ENCODE data around the gene VPS26A.

VPS26A gene

DNA sequence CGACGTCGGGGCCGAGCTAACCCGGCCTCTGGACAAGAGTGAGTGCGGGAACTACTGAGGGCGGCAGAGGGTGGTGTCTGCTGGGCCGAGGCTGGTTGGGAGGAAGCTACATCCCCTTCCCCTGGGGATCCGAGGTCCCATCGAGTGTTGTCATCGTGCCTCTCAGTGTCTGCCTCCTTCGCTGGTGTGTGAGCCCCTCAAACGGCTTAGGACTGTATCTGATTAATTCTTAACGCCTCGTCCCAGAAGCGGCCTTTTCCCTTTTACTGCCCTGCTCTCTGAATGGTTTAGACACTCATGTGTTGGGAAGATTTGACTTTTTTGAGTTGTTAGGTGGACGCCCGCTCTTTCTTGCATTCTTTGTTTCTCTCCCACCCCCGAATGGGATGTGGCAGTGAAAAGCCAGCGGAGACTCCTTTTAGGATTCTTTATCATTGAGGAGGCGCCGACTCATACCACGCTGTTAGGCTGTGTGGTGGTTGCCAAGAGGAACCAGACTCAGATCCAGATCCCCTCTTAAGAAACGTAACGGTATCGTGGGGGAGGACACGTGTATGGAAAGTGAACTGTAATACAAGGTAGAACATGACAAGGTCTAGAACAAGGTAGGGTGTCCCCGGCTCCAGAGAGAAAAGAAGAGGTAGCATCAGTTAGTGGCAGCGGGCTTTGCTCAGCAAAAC lies 56.7 kb downstream of the VPS26A start:
- H3K79me2 ChIP-seq (ENCODE audit: insufficient read depth, low read length), result peaks cover 43% of the 10 kb centered on the region
- H3K9me2 ChIP-seq (ENCODE audit: low read depth, low read length), result no peaks in the 10 kb centered on the region
- peak overlapping the region; percentile 82 for H3K4me2 ChIP-seq (ENCODE audit: low read length)
- peaks cover 20% of the 10 kb centered on the region for H3K4me1 ChIP-seq (ENCODE audit: insufficient read depth, low read length, severe bottlenecking)
- no peaks in the 10 kb centered on the region; the same call in 1 of the 2 replicates for H3F3A ChIP-seq (ENCODE audit: insufficient read depth, low read length)
- H3K9ac ChIP-seq (ENCODE audit: low read length), result peak overlapping the region; percentile 92
- peak overlapping the region; percentile 94 for H3K4me3 ChIP-seq (ENCODE audit: low read depth, low read length, poor library complexity, severe bottlenecking)
- H4K20me1 ChIP-seq (ENCODE audit: insufficient read depth, low read length), result no peaks in the 10 kb centered on the region
- no peaks in the 10 kb centered on the region for H3K27me3 ChIP-seq (ENCODE audit: insufficient read depth, low read length)
- H3K36me3 ChIP-seq (ENCODE audit: insufficient read depth, low read length), result peaks cover 13% of the 10 kb centered on the region; the same call in 1 of the 2 replicates
- TF ChIP-seq EZH2 (IDR thresholded peaks at IDR 0.05; ENCODE audit: borderline replicate concordance, low read length), result no peak
- TF ChIP-seq, protein P1, sequence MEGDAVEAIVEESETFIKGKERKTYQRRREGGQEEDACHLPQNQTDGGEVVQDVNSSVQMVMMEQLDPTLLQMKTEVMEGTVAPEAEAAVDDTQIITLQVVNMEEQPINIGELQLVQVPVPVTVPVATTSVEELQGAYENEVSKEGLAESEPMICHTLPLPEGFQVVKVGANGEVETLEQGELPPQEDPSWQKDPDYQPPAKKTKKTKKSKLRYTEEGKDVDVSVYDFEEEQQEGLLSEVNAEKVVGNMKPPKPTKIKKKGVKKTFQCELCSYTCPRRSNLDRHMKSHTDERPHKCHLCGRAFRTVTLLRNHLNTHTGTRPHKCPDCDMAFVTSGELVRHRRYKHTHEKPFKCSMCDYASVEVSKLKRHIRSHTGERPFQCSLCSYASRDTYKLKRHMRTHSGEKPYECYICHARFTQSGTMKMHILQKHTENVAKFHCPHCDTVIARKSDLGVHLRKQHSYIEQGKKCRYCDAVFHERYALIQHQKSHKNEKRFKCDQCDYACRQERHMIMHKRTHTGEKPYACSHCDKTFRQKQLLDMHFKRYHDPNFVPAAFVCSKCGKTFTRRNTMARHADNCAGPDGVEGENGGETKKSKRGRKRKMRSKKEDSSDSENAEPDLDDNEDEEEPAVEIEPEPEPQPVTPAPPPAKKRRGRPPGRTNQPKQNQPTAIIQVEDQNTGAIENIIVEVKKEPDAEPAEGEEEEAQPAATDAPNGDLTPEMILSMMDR (IDR thresholded peaks at IDR 0.05; ENCODE audit: low read length), result no peak
- H3K9me3 ChIP-seq (ENCODE audit: low read length), result no peaks in the 10 kb centered on the region
- H3K27ac ChIP-seq (ENCODE audit: low read depth, low read length, poor library complexity, severe bottlenecking), result peak overlapping the region; percentile 84
- no peak overlapping the region for H2AFZ ChIP-seq (ENCODE audit: low read length)

DNA sequence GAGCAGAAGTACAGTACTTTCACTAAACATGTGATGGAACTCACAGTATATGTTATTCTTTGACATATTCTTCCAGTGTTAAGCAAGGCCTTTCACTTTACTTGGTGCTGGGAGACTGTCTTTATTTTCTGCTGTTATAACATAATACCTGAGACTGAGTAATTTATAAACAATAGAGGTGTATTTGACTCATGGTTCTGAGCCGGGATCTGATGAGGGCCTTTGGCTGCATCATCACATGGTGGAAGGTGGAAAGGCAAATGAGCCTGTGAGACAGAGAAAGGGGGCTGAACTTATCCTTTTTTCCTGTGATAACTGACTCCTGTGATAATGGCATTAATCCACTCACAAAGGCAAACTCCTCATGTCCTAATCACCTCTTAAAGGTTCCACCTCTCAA lies 57.5 kb downstream of the VPS26A start:
- Histone ChIP-seq H3K27me3 (ENCODE audit: insufficient read depth, low read length) (no peaks in the 10 kb centered on the region), H2AFZ (ENCODE audit: low read length) (no peak overlapping the region), H3K4me3 (ENCODE audit: low read depth, low read length, poor library complexity, severe bottlenecking) (peak overlapping the region; percentile 94), H3F3A (ENCODE audit: insufficient read depth, low read length) (no peaks in the 10 kb centered on the region; the same call in 1 of the 2 replicates), H3K9me2 (ENCODE audit: low read depth, low read length) (no peaks in the 10 kb centered on the region), H3K27ac (ENCODE audit: low read depth, low read length, poor library complexity, severe bottlenecking) (no peak overlapping the region), H3K9me3 (ENCODE audit: low read length) (no peaks in the 10 kb centered on the region), H3K4me2 (ENCODE audit: low read length) (peak overlapping the region; percentile 82), H4K20me1 (ENCODE audit: insufficient read depth, low read length) (no peaks in the 10 kb centered on the region), H3K9ac (ENCODE audit: low read length) (peak overlapping the region; percentile 92), H3K36me3 (ENCODE audit: insufficient read depth, low read length) (peaks cover 16% of the 10 kb centered on the region; the same call in 1 of the 2 replicates), H3K79me2 (ENCODE audit: insufficient read depth, low read length) (peaks cover 43% of the 10 kb centered on the region), H3K4me1 (ENCODE audit: insufficient read depth, low read length, severe bottlenecking) (peaks cover 20% of the 10 kb centered on the region)
- TF ChIP-seq, protein P1 (IDR thresholded peaks at IDR 0.05; ENCODE audit: low read length), result no peak
- no peak for TF ChIP-seq EZH2 (IDR thresholded peaks at IDR 0.05; ENCODE audit: borderline replicate concordance, low read length)

DNA sequence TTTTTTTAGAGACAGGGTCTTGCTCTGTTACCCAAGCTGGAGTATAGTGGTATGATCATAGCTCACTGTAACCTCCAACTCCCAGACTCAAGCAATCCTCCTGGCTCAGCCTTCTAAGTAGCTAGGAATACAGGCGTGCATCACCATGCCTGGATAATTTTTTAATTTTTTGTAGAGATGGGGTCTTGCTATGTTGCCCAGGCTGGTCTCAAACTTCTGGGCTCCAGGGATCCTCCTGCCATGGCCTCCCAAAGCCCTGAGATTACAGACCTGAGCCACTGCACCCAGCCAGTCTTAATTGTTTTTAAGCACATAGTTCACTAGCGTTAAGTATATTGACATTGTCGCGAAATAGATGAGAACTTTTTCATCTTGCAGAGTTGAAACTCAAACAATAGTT lies 58.0 kb downstream of the VPS26A start:
- Histone ChIP-seq H3K9me3 (ENCODE audit: low read length) (no peaks in the 10 kb centered on the region), H3K9me2 (ENCODE audit: low read depth, low read length) (no peaks in the 10 kb centered on the region), H3K79me2 (ENCODE audit: insufficient read depth, low read length) (peaks cover 43% of the 10 kb centered on the region), H3K27me3 (ENCODE audit: insufficient read depth, low read length) (no peaks in the 10 kb centered on the region), H3K9ac (ENCODE audit: low read length) (no peak overlapping the region), H3K36me3 (ENCODE audit: insufficient read depth, low read length) (peaks cover 21% of the 10 kb centered on the region; the same call in 1 of the 2 replicates), H2AFZ (ENCODE audit: low read length) (no peak overlapping the region), H3F3A (ENCODE audit: insufficient read depth, low read length) (no peaks in the 10 kb centered on the region), H3K4me2 (ENCODE audit: low read length) (no peak overlapping the region), H3K27ac (ENCODE audit: low read depth, low read length, poor library complexity, severe bottlenecking) (no peak overlapping the region), H3K4me1 (ENCODE audit: insufficient read depth, low read length, severe bottlenecking) (peaks cover 20% of the 10 kb centered on the region), H4K20me1 (ENCODE audit: insufficient read depth, low read length) (no peaks in the 10 kb centered on the region), H3K4me3 (ENCODE audit: low read depth, low read length, poor library complexity, severe bottlenecking) (no peak overlapping the region)
- TF ChIP-seq EZH2 (IDR thresholded peaks at IDR 0.05; ENCODE audit: borderline replicate concordance, low read length), result no peak
- TF ChIP-seq, protein P1 (IDR thresholded peaks at IDR 0.05; ENCODE audit: low read length), result no peak

All from OCI-LY1 (cell line).